ENCODE results near the gene EIF4B. TPM values are rescaled to one million over a fixed set of nuclear protein-coding genes. Genes with fewer than 3 reads are reported as not detected.

The EIF4B gene
- total RNA-seq, 1 experiment from 2014 or later, result 809 TPM

DNA sequence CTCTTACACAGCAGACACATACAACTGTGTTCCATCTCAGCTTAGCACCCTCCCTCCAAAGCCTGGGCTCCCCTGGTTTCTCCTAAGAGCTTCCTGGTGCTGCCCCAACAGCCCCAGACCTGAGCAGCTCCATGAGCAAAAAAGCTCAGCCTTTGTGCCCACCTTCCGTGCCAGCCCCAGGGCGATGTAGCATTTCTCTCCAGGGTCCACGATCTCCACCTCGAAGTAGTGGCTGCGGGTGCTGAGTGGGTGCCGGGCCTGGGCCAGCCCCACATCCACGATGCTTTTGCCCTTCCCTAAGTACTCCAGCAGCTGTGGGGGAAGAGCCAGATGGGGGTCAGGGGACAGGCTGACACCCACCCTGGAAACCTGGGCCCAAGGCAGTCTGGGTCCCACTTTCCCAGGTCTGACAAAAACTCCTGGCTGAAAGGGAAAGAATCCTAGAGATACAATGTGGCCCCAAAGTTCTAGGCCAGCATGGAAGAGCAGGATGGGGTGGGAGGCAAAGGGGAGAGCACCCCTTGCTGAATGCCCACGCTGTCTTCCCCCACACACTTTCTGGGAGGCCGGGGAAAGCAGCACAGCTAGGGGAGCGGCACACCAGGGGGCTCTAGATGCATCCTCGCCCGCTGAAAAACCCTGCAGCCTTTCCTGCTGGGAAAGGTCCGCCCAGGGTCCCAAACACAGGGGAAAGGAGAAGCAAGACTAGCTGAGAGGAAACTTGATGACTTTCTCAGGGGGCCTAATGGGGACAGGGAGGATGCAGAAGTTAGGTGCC lies 61.9 kb downstream of the EIF4B start:
- H3K79me2 ChIP-seq (ENCODE audit: insufficient read depth, low read length), result no peaks in the 10 kb centered on the region
- BruUV-seq (replicated peaks), result no TSS peak
- peaks cover 3 to 37% of the 10 kb centered on the region in 2 experiments; a peak in 3 of 4 replicates for H3K36me3 ChIP-seq (ENCODE audit: control insufficient read depth in 1 of 2, insufficient read depth in 2 of 2, low read length in 2 of 2)
- H3K4me2 ChIP-seq (ENCODE audit: low read length), result no peak overlapping the region
- H3K4me3 ChIP-seq (replicated peaks in 1 of 2; ENCODE audit: low read depth in 1 of 2, low read length in 2 of 2), result no peak overlapping the region
- no peaks in the 10 kb centered on the region for H4K20me1 ChIP-seq (ENCODE audit: insufficient read depth)
- TF ChIP-seq EZH2 (IDR thresholded peaks at IDR 0.05), result no peak
- TF ChIP-seq EZH2phosphoT487 (IDR thresholded peaks at IDR 0.05; ENCODE audit: borderline replicate concordance), result no peak
- TF ChIP-seq RAD21 (IDR thresholded peaks at IDR 0.05; ENCODE audit: low read depth), result no peak
- no peak for TF ChIP-seq CBX3 (IDR thresholded peaks at IDR 0.05; ENCODE audit: low read depth)
- TF ChIP-seq EGR1 (IDR thresholded peaks at IDR 0.05; ENCODE audit: low read depth), result no peak
- no peaks in the 10 kb centered on the region for H3K9me3 ChIP-seq (ENCODE audit: control insufficient read depth in 1 of 2, insufficient read depth in 1 of 2, low read depth in 1 of 2, low read length in 2 of 2)
- RAD21 ChIA-PET (ENCODE audit: low non-redundant PET in 1 of 2, low total read pairs in 2 of 2, uncharacterized antibody in 2 of 2, unreplicated experiment in 2 of 2), result no interaction called here
- intact Hi-C loops (cut with micrococcal nuclease), result loop anchor here (1.0 to 10.0 kb wide), 2 partner anchors 91 to 217 kb away; no protein-coding TSS in a partner anchor
- POLR2A ChIA-PET, result interaction anchor here (1.3 to 2.9 kb wide), 3 partner anchors 11 to 31 kb away, joined by 6 to 13 read pairs (median 7); partner anchors contain the start of gene SPRYD3
- no peak for ATAC-seq
- no peak overlapping the region for H3K9ac ChIP-seq (ENCODE audit: low read length)
- no peak for DNase-seq (ENCODE audit: low read depth, low spot score)
- H2AFZ ChIP-seq (ENCODE audit: low read depth, low read length, poor library complexity, severe bottlenecking), result no peak overlapping the region
- H3K4me1 ChIP-seq (ENCODE audit: control insufficient read depth in 1 of 2, insufficient read depth in 2 of 2, low read length in 2 of 2), result peaks cover 13 to 53% of the 10 kb centered on the region in 2 experiments
- no peaks in the 10 kb centered on the region for H3K9me2 ChIP-seq (ENCODE audit: insufficient read depth)
- no peaks in the 10 kb centered on the region for H3K27me3 ChIP-seq (ENCODE audit: insufficient read depth, low read length)
- CTCF ChIA-PET, result interaction anchor here (0.5 to 3.9 kb wide), 5 partner anchors 15 to 403 kb away, joined by 3 to 110 read pairs (median 4); partner anchors contain the start of gene IGFBP6
- H3K27ac ChIP-seq (ENCODE audit: low read depth, low read length), result no peak overlapping the region

DNA sequence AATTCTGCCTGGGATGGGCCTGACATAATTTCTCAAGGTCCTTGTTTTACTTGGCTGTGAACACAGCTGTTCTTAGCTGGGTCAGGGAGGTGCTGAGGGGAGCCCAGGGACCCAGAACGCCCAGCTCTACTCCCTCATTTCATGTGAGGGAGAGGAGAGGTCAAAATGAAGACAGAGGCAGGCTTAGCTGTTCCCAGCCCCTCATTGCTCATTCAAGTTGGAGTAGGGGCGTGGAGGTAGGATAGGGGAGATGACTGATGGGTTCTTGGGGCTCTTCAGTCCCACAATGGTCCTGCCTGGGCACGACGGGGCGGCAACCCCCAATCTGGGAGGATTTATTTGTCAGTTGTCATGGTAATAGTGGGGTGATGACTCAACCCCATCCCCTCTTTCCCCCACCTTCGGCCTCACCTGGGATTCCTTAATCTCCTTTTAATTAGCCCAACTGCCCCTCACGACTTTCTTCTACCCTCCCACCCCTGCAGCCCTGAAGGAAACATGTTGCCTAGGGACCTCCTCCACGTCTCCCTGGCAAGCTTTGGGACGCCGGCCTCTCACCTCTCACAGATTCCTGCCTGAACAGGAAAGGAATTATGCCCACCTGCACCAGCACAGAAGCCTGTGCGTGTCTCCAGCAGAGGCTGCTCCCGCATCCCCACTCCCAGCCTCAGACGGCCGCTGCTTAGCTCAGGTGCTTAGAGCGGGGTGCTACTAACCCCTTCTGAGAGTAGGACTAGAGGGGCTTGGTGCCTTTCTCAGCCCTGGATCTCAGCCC lies 62.7 kb downstream of the EIF4B start:
- intact Hi-C loops (cut with micrococcal nuclease), result loop anchor here (10.0 kb wide), 1 partner anchor 216 kb away; no protein-coding TSS in a partner anchor
- TF ChIP-seq YY1 (IDR thresholded peaks at IDR 0.05; ENCODE audit: extremely low read depth, insufficient replicate concordance, low read depth, low read length) (no peak), SIN3A (IDR thresholded peaks at IDR 0.05; ENCODE audit: low read depth) (no peak), SP1 (IDR thresholded peaks at IDR 0.05; ENCODE audit: low read depth) (no peak), RAD21 (IDR thresholded peaks at IDR 0.05; ENCODE audit: low read depth) (no peak), FOSL1 (IDR thresholded peaks at IDR 0.05; ENCODE audit: low read depth) (no peak), EGR1 (IDR thresholded peaks at IDR 0.05; ENCODE audit: low read depth) (no peak)
- TF ChIP-seq, protein P1, sequence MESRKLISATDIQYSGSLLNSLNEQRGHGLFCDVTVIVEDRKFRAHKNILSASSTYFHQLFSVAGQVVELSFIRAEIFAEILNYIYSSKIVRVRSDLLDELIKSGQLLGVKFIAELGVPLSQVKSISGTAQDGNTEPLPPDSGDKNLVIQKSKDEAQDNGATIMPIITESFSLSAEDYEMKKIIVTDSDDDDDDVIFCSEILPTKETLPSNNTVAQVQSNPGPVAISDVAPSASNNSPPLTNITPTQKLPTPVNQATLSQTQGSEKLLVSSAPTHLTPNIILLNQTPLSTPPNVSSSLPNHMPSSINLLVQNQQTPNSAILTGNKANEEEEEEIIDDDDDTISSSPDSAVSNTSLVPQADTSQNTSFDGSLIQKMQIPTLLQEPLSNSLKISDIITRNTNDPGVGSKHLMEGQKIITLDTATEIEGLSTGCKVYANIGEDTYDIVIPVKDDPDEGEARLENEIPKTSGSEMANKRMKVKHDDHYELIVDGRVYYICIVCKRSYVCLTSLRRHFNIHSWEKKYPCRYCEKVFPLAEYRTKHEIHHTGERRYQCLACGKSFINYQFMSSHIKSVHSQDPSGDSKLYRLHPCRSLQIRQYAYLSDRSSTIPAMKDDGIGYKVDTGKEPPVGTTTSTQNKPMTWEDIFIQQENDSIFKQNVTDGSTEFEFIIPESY (IDR thresholded peaks at IDR 0.05; ENCODE audit: extremely low read depth, insufficient replicate concordance, low read length), result no peak
- TF ChIP-seq, protein P2, sequence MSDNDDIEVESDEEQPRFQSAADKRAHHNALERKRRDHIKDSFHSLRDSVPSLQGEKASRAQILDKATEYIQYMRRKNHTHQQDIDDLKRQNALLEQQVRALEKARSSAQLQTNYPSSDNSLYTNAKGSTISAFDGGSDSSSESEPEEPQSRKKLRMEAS (IDR thresholded peaks at IDR 0.05), result no peak
- Histone ChIP-seq H3K27ac (ENCODE audit: low read depth, low read length) (no peak overlapping the region), H2AFZ (ENCODE audit: low read depth, low read length, poor library complexity, severe bottlenecking) (no peak overlapping the region), H3K9me2 (ENCODE audit: insufficient read depth) (no peaks in the 10 kb centered on the region), H3K4me3 (replicated peaks in 1 of 2; ENCODE audit: low read depth in 1 of 2, low read length in 2 of 2) (no peak overlapping the region), H3K4me2 (ENCODE audit: low read length) (no peak overlapping the region), H3K4me1 (ENCODE audit: control insufficient read depth in 1 of 2, insufficient read depth in 2 of 2, low read length in 2 of 2) (peaks cover 13 to 55% of the 10 kb centered on the region in 2 experiments), H3K27me3 (ENCODE audit: insufficient read depth, low read length) (no peaks in the 10 kb centered on the region), H3K79me2 (ENCODE audit: insufficient read depth, low read length) (no peaks in the 10 kb centered on the region; the same call in 1 of the 2 replicates), H4K20me1 (ENCODE audit: insufficient read depth) (no peaks in the 10 kb centered on the region), H3K9me3 (ENCODE audit: control insufficient read depth in 1 of 2, insufficient read depth in 1 of 2, low read depth in 1 of 2, low read length in 2 of 2) (no peaks in the 10 kb centered on the region), H3K9ac (ENCODE audit: low read length) (no peak overlapping the region), H3K36me3 (ENCODE audit: control insufficient read depth in 1 of 2, insufficient read depth in 2 of 2, low read length in 2 of 2) (peaks cover 3 to 35% of the 10 kb centered on the region in 2 experiments; a peak in 3 of 4 replicates)
- ATAC-seq (no peak), DNase-seq (ENCODE audit: low read depth, low spot score) (no peak)
- ChIA-PET CTCF (interaction anchor here (0.8 to 1.1 kb wide), 3 partner anchors 15 to 30 kb away, joined by 3 to 4 read pairs (median 3); no protein-coding TSS in a partner anchor), RAD21 (ENCODE audit: low non-redundant PET in 1 of 2, low total read pairs in 2 of 2, uncharacterized antibody in 2 of 2, unreplicated experiment in 2 of 2) (interaction anchor here in 1 of 2 experiments (0.5 kb wide), 1 partner anchor 30 kb away, joined by 3 read pairs; no protein-coding TSS in a partner anchor), POLR2A (interaction anchor here (1.4 kb wide), 1 partner anchor 11 kb away, joined by 6 read pairs; the partner anchor contains the start of gene SPRYD3)
- BruUV-seq (replicated peaks), result no TSS peak

Measured in HCT116 (cell line).